ENCODE measurements around the gene FBLN7.
"Not testable (repeated sequence)": the region's sequence is repeated elsewhere in the genome, so short reads cannot be mapped to it uniquely, and the experiment has no call there.

FBLN7 gene

DNA sequence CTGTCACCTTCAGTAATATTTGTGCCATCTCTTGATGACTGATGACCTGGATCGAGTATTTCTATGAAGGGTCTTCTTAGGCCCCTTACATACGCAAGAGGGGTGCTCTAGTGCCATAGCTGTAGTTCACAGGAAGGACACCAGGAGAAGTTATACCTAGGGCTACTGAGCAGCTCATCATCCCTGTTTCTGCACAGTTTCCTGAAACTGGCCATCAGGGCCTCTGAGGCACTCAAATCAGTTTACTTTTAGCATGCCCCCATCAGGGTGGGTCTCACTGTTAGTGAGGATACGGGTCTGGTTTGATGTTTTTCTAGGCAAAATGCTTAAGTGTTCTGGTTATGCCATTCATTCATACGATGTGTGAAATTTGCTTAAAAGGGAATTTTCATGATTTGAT, 20.0 kb upstream of the FBLN7 start:
- Histone ChIP-seq H3K9ac (ENCODE audit: low read length in 2 of 2) (no peak overlapping the region), H3K4me1 (ENCODE audit: control insufficient read depth, insufficient read depth, low read length) (no peaks in the 10 kb centered on the region), H3K36me3 (ENCODE audit: control insufficient read depth in 2 of 2, insufficient read depth in 2 of 2, low read length in 2 of 2) (peaks cover 6% of the 10 kb centered on the region in 2 donors), H3K9me3 (ENCODE audit: control insufficient read depth in 2 of 2, low read length in 2 of 2) (no peaks in the 10 kb centered on the region), H3K27ac (ENCODE audit: low read length) (no peak overlapping the region), H3K27me3 (ENCODE audit: control insufficient read depth in 1 of 2, insufficient read depth in 2 of 2, low read length in 2 of 2) (no peaks in the 10 kb centered on the region), H3K4me3 (ENCODE audit: low read length in 2 of 2) (no peak overlapping the region)

DNA sequence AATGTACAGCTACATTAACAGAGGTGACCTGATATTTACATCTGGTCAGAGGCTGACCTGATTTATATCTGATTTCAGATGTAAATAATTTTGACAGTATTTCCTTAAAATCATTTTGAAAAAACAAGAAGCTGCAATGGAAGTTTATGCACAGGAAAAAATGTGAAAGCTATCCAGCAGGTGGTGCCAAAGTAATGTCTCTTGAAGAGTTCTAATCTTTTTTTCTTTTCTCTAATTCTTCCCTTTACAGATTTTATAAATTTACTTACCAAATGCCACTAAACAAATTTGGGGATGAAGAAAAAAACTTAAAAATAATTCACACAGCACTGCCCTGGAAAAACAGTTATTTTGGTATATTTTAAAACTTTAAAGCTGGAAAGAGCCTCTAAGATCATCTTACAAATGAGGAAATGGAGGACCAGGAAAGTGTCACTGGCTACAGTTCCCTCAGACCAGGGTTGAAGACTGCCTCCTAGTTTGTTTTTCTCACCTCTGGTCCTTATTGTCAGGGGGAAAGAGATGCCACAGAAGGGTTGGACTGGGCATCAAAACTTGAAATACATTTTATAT, 16.4 kb upstream of the FBLN7 start:
- Histone ChIP-seq H3K36me3 (ENCODE audit: control insufficient read depth in 2 of 2, insufficient read depth in 2 of 2, low read length in 2 of 2) (peaks cover 3 to 6% of the 10 kb centered on the region in 2 donors), H3K4me3 (ENCODE audit: low read length in 2 of 2) (no peak overlapping the region), H3K9ac (ENCODE audit: low read length in 2 of 2) (no peak overlapping the region), H3K9me3 (ENCODE audit: control insufficient read depth in 2 of 2, low read length in 2 of 2) (no peaks in the 10 kb centered on the region), H3K4me1 (ENCODE audit: control insufficient read depth, insufficient read depth, low read length) (no peaks in the 10 kb centered on the region), H3K27me3 (ENCODE audit: control insufficient read depth in 1 of 2, insufficient read depth in 2 of 2, low read length in 2 of 2) (no peaks in the 10 kb centered on the region), H3K27ac (ENCODE audit: low read length) (no peak overlapping the region)

DNA sequence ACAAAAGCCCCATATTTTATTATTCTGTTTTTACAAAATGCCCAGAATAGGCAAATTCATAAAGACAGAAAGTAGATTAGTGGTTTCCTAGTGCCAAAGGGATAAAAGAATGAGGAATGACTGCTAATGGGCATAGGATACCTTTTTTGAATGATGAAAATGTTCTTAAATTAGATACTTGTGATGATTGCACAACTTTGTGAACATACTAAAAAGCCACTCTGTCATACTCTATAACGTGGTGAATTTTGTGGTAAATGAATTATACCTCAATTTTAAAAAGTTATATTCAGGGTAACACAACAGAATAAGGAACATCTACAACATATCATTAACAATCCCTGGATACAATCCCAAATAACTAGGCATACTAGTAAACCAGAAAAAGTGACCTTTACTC, 9.1 kb upstream of the FBLN7 start:
- Histone ChIP-seq H3K4me1 (ENCODE audit: control insufficient read depth, insufficient read depth, low read length) (no peaks in the 10 kb centered on the region), H3K9ac (ENCODE audit: low read length in 2 of 2) (no peak overlapping the region), H3K36me3 (ENCODE audit: control insufficient read depth in 2 of 2, insufficient read depth in 2 of 2, low read length in 2 of 2) (no peaks in the 10 kb centered on the region), H3K9me3 (ENCODE audit: control insufficient read depth in 2 of 2, low read length in 2 of 2) (no peaks in the 10 kb centered on the region), H3K27ac (ENCODE audit: low read length) (no peak overlapping the region), H3K27me3 (ENCODE audit: control insufficient read depth in 1 of 2, insufficient read depth in 2 of 2, low read length in 2 of 2) (no peaks in the 10 kb centered on the region), H3K4me3 (ENCODE audit: low read length in 2 of 2) (no peak overlapping the region)

DNA sequence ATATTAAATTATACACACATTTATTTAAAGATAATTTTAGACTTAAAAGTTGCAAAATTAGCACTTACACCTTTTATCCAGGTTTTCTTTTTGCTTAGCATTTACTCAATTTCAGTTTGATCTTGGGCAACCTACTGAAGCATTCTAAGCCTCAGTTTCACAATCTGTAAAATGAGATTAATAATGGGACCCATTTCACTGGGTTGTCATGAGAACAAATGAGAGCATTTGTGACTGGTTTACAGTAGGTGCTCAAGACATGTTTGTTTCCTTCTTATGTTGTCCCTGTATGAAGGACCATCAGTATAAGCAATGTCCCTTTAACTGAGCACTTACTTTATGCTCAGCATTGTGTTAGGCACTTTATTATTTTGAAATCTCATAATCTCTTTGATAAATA, 4.8 kb upstream of the FBLN7 start:
- Histone ChIP-seq H3K4me1 (ENCODE audit: control insufficient read depth, insufficient read depth, low read length) (peaks cover 5% of the 10 kb centered on the region), H3K27me3 (ENCODE audit: control insufficient read depth in 1 of 2, insufficient read depth in 2 of 2, low read length in 2 of 2) (peaks cover 6 to 7% of the 10 kb centered on the region in 2 donors), H3K4me3 (ENCODE audit: low read length in 2 of 2) (no peak overlapping the region), H3K9me3 (ENCODE audit: control insufficient read depth in 2 of 2, low read length in 2 of 2) (no peaks in the 10 kb centered on the region), H3K36me3 (ENCODE audit: control insufficient read depth in 2 of 2, insufficient read depth in 2 of 2, low read length in 2 of 2) (no peaks in the 10 kb centered on the region), H3K27ac (ENCODE audit: low read length) (no peak overlapping the region), H3K9ac (ENCODE audit: low read length in 2 of 2) (no peak overlapping the region)

DNA sequence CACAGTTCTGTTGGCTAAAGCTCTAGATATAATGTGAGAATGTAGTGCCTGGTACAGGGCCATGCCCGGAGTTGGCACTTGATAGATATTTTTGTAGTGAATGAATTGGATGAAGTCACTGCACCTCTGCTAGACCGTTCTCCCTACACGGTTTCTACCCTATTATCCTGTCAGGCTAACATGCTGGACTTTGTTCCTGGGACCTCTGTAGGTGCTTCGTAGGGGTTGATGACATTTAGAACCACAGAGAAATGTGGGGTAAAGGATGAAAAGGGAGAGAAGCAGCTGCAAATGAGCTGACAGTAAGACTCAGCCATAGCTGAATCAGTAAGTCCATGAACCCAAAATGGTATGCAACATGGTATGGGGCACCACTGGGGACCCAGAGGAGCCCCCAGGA, 4.1 kb upstream of the FBLN7 start:
- peaks cover 5% of the 10 kb centered on the region for H3K4me1 ChIP-seq (ENCODE audit: control insufficient read depth, insufficient read depth, low read length)
- H3K27ac ChIP-seq (ENCODE audit: low read length): no peak overlapping the region
- H3K9me3 ChIP-seq (ENCODE audit: control insufficient read depth in 2 of 2, low read length in 2 of 2): no peaks in the 10 kb centered on the region

DNA sequence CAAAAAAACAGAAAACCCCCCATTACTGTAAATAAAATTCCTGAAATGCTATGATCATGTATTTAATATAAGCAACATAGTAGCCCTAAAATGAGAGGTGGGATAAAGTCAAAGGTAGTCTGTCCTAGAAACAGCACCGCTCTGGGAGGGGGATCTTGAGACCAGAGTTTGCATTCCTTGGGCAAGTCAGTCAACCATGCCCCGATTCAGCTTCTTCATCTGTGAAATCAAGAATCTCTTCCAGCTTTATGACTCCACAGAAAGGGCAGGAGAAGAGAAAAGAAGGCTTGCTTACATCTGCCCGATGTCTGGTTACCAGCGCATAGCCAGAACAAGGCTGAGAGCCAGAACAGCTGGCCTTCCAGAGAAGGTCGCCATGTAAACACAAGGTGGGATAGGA, 2.1 kb upstream of the FBLN7 start:
- Histone ChIP-seq H3K36me3 (ENCODE audit: control insufficient read depth in 2 of 2, insufficient read depth in 2 of 2, low read length in 2 of 2) (no peaks in the 10 kb centered on the region), H3K4me3 (ENCODE audit: low read length in 2 of 2) (no peak overlapping the region), H3K27ac (ENCODE audit: low read length) (no peak overlapping the region), H3K4me1 (ENCODE audit: control insufficient read depth, insufficient read depth, low read length) (peaks cover 9% of the 10 kb centered on the region), H3K27me3 (ENCODE audit: control insufficient read depth in 1 of 2, insufficient read depth in 2 of 2, low read length in 2 of 2) (peaks cover 7 to 15% of the 10 kb centered on the region in 2 donors), H3K9me3 (ENCODE audit: control insufficient read depth in 2 of 2, low read length in 2 of 2) (no peaks in the 10 kb centered on the region), H3K9ac (ENCODE audit: low read length in 2 of 2) (no peak overlapping the region)

More for the DNA sequence above, 4.1 kb upstream of the FBLN7 start:
- no peak overlapping the region for H3K4me3 ChIP-seq (ENCODE audit: low read length in 2 of 2)
- H3K36me3 ChIP-seq (ENCODE audit: control insufficient read depth in 2 of 2, insufficient read depth in 2 of 2, low read length in 2 of 2): no peaks in the 10 kb centered on the region
- H3K27me3 ChIP-seq (ENCODE audit: control insufficient read depth in 1 of 2, insufficient read depth in 2 of 2, low read length in 2 of 2): peaks cover 6 to 7% of the 10 kb centered on the region in 2 donors
- no peak overlapping the region for H3K9ac ChIP-seq (ENCODE audit: low read length in 2 of 2)

DNA sequence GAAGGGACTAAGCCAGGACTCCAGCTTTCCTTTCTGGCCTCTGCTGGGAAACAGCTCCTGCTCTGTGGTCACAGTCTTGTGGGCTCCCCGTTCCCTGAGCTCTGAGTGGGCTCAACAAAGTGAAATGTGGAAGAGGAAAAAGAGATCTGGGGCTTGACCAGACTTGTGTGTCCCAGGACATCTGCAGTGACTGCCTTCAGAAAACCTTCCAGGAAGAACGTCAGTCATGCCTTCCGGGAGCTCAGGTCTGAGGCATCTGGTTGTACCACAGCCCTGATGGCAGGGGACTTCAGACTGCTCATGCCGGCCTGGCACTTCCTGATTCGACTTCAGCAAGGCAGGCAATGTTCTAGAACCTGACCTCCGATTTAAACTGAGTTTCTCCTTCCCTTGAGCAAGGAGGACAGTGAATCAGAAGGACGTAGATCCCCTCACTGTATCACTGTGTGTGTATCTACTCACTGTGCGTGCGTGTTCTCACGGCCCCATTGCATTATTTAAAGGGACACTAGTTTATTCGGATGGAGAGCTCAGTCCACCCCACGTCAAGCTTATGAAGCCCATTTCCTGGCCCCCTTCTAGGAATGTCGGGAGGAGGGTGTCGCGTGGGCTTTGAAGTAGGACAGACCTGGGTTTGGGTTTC, 548 bp upstream of the FBLN7 start:
- H3K36me3 ChIP-seq (ENCODE audit: control insufficient read depth in 2 of 2, insufficient read depth in 2 of 2, low read length in 2 of 2): no peaks in the 10 kb centered on the region
- H3K9ac ChIP-seq (ENCODE audit: low read length in 2 of 2): no peak overlapping the region
- H3K4me1 ChIP-seq (ENCODE audit: control insufficient read depth, insufficient read depth, low read length): peaks cover 9% of the 10 kb centered on the region
- H3K27ac ChIP-seq (ENCODE audit: low read length): no peak overlapping the region
- H3K4me3 ChIP-seq (ENCODE audit: low read length in 2 of 2): peak overlapping the region; percentile 62 to 66
- H3K9me3 ChIP-seq (ENCODE audit: control insufficient read depth in 2 of 2, low read length in 2 of 2): no peaks in the 10 kb centered on the region
- H3K27me3 ChIP-seq (ENCODE audit: control insufficient read depth in 1 of 2, insufficient read depth in 2 of 2, low read length in 2 of 2): peaks cover 13 to 15% of the 10 kb centered on the region in 2 donors

DNA sequence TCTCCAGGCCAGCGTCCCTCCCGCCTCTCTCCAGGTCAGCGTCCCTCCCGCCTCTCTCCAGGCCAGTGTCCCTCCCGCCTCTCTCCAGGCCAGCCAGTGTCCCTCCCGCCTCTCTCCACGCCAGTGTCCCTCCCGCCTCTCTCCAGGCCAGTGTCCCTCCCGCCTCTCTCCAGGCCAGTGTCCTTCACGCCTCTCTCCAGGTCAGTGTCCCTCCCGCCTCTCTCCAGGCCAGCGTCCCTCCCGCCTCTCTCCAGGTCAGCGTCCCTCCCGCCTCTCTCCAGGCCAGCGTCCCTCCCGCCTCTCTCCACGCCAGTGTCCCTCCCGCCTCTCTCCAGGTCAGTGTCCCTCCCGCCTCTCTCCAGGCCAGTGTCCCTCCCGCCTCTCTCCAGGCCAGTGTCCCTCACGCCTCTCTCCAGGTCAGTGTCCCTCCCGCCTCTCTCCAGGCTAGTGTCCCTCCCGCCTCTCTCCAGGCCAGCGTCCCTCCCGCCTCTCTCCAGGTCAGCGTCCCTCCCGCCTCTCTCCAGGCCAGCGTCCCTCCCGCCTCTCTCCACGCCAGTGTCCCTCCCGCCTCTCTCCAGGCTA, 939 bp downstream of the FBLN7 start:
- H3K4me1 ChIP-seq (ENCODE audit: control insufficient read depth, insufficient read depth, low read length); H3K36me3 ChIP-seq (ENCODE audit: control insufficient read depth in 2 of 2, insufficient read depth in 2 of 2, low read length in 2 of 2); H3K9ac ChIP-seq (ENCODE audit: low read length in 2 of 2); H3K9me3 ChIP-seq (ENCODE audit: control insufficient read depth in 2 of 2, low read length in 2 of 2); H3K27ac ChIP-seq (ENCODE audit: low read length): not testable (repeated sequence)
- H3K27me3 ChIP-seq (ENCODE audit: control insufficient read depth in 1 of 2, insufficient read depth in 2 of 2, low read length in 2 of 2): peaks cover 13 to 15% of the 10 kb centered on the region in 2 donors
- peak overlapping the region in 1 of 2 donors; percentile 66 for H3K4me3 ChIP-seq (ENCODE audit: low read length in 2 of 2)

DNA sequence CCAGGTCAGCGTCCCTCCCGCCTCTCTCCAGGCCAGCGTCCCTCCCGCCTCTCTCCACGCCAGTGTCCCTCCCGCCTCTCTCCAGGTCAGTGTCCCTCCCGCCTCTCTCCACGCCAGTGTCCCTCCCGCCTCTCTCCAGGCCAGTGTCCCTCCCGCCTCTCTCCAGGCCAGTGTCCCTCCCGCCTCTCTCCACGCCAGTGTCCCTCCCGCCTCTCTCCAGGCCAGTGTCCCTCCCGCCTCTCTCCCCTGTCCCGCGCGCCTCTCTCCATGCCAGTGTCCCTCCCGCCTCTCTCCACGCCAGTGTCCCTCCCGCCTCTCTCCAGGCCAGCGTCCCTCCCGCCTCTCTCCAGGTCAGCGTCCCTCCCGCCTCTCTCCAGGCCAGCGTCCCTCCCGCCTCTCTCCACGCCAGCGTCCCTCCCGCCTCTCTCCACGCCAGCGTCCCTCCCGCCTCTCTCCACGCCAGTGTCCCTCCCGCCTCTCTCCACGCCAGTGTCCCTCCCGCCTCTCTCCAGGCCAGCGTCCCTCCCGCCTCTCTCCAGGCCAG, 1.5 kb downstream of the FBLN7 start:
- H3K36me3 ChIP-seq (ENCODE audit: control insufficient read depth in 2 of 2, insufficient read depth in 2 of 2, low read length in 2 of 2); H3K27ac ChIP-seq (ENCODE audit: low read length): not testable (repeated sequence)
- peak overlapping the region in 1 of 2 donors; percentile 40 for H3K4me3 ChIP-seq (ENCODE audit: low read length in 2 of 2)

GRCh38 chr2:112140205-112140802, 2.1 kb downstream of the FBLN7 start:
- Histone ChIP-seq H3K9me3 (ENCODE audit: control insufficient read depth in 2 of 2, low read length in 2 of 2) (no peaks in the 10 kb centered on the region), H3K27me3 (ENCODE audit: control insufficient read depth in 1 of 2, insufficient read depth in 2 of 2, low read length in 2 of 2) (peaks cover 13 to 15% of the 10 kb centered on the region in 2 donors), H3K4me3 (ENCODE audit: low read length in 2 of 2) (peak overlapping the region in 1 of 2 donors; percentile 40), H3K4me1 (ENCODE audit: control insufficient read depth, insufficient read depth, low read length) (peaks cover 9% of the 10 kb centered on the region), H3K9ac (ENCODE audit: low read length in 2 of 2) (no peak overlapping the region), H3K27ac (ENCODE audit: low read length) (no peak overlapping the region), H3K36me3 (ENCODE audit: control insufficient read depth in 2 of 2, insufficient read depth in 2 of 2, low read length in 2 of 2) (no peaks in the 10 kb centered on the region)

More for the DNA sequence above, 1.5 kb downstream of the FBLN7 start:
- H3K27me3 ChIP-seq (ENCODE audit: control insufficient read depth in 1 of 2, insufficient read depth in 2 of 2, low read length in 2 of 2): peaks cover 13 to 15% of the 10 kb centered on the region in 2 donors
- H3K4me1 ChIP-seq (ENCODE audit: control insufficient read depth, insufficient read depth, low read length); H3K9ac ChIP-seq (ENCODE audit: low read length in 2 of 2); H3K9me3 ChIP-seq (ENCODE audit: control insufficient read depth in 2 of 2, low read length in 2 of 2): not testable (repeated sequence)

All from stomach smooth muscle (tissue), 2 donors.